ENCODE data around the gene KANK3. TPM values are rescaled to one million over a fixed set of nuclear protein-coding genes. Genes with fewer than 3 reads are reported as not detected.

Gene KANK3
- total and polyA plus RNA-seq, 2 of the 8 experiments (the other 6 are each of a cell fraction or from before 2014, with no cell fraction given), result 2.5 to 4.2 TPM

DNA sequence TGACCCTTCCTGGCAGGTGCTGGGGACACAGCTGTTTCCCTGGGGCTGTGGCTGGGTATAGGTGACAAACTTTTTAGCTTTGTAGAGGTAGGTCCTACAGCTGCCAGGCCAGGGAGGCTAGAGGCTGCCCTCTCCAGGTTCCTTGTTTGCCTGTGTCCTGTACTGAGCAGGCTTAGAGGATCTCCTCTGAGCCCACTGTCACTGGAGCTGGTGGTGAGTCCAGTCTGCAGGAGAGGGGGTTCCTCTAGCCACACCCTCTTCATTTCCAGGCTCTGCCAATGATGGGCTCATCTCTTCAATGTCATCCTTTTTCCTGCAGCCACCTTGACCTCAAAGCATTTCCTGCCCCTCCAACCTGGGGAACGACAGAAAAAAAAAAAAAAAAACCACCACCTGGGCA is 34.5 kb upstream of the KANK3 start:
- H3K56ac ChIP-seq (replicated peaks; ENCODE audit: insufficient read length, low read depth, low read length), result no peak overlapping the region
- FAIRE-seq, result no peak
- H3K27me3 ChIP-seq (replicated peaks in 1 of 4; ENCODE audit: control insufficient read depth in 3 of 4, extremely low read depth in 1 of 4, insufficient read depth in 3 of 4, low read length in 3 of 4), result no peaks in the 10 kb centered on the region
- ChIA-PET CTCF (ENCODE audit: partially characterized antibody) (interaction anchor here (0.7 to 4.9 kb wide), 6 partner anchors 8 to 68 kb away, joined by 3 to 23 read pairs (median 4); no protein-coding TSS in a partner anchor), POLR2A (ENCODE audit: partially characterized antibody) (interaction anchor here (0.9 to 2.8 kb wide), 4 partner anchors 13 to 83 kb away, joined by 3 to 17 read pairs (median 4); partner anchors contain the start of gene RAB11B)
- H4K8ac ChIP-seq (ENCODE audit: extremely low read depth, insufficient read depth, low read length), result no peak overlapping the region
- H3K4me1 ChIP-seq (replicated peaks in 1 of 4; ENCODE audit: control insufficient read depth in 3 of 4, insufficient read depth in 4 of 4, low read length in 3 of 4), result no peaks in the 10 kb centered on the region
- no peak overlapping the region for H2BK15ac ChIP-seq (ENCODE audit: low read length)
- DNase-seq (ENCODE audit: low read depth in 1 of 2, low spot score in 2 of 2), result no peak
- WGBS, 2 experiments (ENCODE audit: extremely low coverage in 1 of 2, insufficient coverage in 1 of 2, insufficient read length in 1 of 2, insufficient replicate concordance in 2 of 2, low coverage in 1 of 2, low lambda C conversion rate in 2 of 2, missing lambda C conversion rate in 1 of 2), result no CpG with 5 or more reads among the region's 1 CpG
- H2AFZ ChIP-seq (ENCODE audit: low read length), result no peak overlapping the region
- H3K4me3 ChIP-seq (ENCODE audit: extremely low read depth in 1 of 4, insufficient read depth in 2 of 4, low read depth in 3 of 4, low read length in 4 of 4), result no peak overlapping the region
- no peak overlapping the region for H3K9ac ChIP-seq (replicated peaks in 1 of 4; ENCODE audit: extremely low read depth in 1 of 4, low read depth in 3 of 4, low read length in 3 of 4)
- no peak overlapping the region for H4K5ac ChIP-seq (ENCODE audit: insufficient read length, low read depth, low read length)
- no peak overlapping the region for H4K91ac ChIP-seq (replicated peaks; ENCODE audit: insufficient read length, low read length)
- H3K9me3 ChIP-seq (ENCODE audit: insufficient read depth in 2 of 2, low read depth in 1 of 2, low read length in 1 of 2), result no peaks in the 10 kb centered on the region
- no peak overlapping the region for H2BK120ac ChIP-seq (replicated peaks; ENCODE audit: low read depth, low read length)
- H3K36me3 ChIP-seq (ENCODE audit: control insufficient read depth in 2 of 4, insufficient read depth in 4 of 4, low read length in 3 of 4), result no peaks in the 10 kb centered on the region; a peak in 2 of 8 replicates
- no peak overlapping the region for H3K18ac ChIP-seq (ENCODE audit: extremely low read depth, low read length)
- no peak overlapping the region for H2AK5ac ChIP-seq (ENCODE audit: low read depth, low read length)
- H4K20me1 ChIP-seq (replicated peaks in 1 of 2; ENCODE audit: control insufficient read depth in 1 of 2, insufficient read depth in 2 of 2, low read length in 2 of 2), result no peaks in the 10 kb centered on the region
- H3K14ac ChIP-seq (ENCODE audit: insufficient read length), result no peak overlapping the region
- no peak overlapping the region for H2BK5ac ChIP-seq (ENCODE audit: low read depth, low read length)
- H3K4ac ChIP-seq (replicated peaks; ENCODE audit: insufficient read length, low read depth, low read length), result no peak overlapping the region
- H2BK12ac ChIP-seq (ENCODE audit: low read depth, low read length), result no peak overlapping the region
- no peak overlapping the region for H3K4me2 ChIP-seq (ENCODE audit: insufficient read depth in 1 of 2, low read depth in 2 of 2, low read length in 2 of 2)
- H3K23ac ChIP-seq (ENCODE audit: insufficient read length), result no peak overlapping the region
- no peaks in the 10 kb centered on the region for H3K23me2 ChIP-seq (ENCODE audit: low read depth, low read length)
- H3K79me2 ChIP-seq (ENCODE audit: control insufficient read depth in 1 of 2, insufficient read depth in 2 of 2, low read length in 2 of 2), result no peaks in the 10 kb centered on the region
- H3K79me1 ChIP-seq (ENCODE audit: low read depth, low read length), result no peaks in the 10 kb centered on the region
- no peak overlapping the region for H3K27ac ChIP-seq (ENCODE audit: low read depth, low read length)
- 0 out of 2 replicates have a peak overlapping the region, but pooled peaks have one; percentile 32 for H2BK20ac ChIP-seq (ENCODE audit: low read length)
- no peak for TF ChIP-seq HDAC6 (IDR thresholded peaks at IDR 0.05; ENCODE audit: low read depth, low read length)
- TF ChIP-seq, protein P1, sequence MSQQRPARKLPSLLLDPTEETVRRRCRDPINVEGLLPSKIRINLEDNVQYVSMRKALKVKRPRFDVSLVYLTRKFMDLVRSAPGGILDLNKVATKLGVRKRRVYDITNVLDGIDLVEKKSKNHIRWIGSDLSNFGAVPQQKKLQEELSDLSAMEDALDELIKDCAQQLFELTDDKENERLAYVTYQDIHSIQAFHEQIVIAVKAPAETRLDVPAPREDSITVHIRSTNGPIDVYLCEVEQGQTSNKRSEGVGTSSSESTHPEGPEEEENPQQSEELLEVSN (IDR thresholded peaks at IDR 0.05), result no peak
- no peak for TF ChIP-seq EP300 (IDR thresholded peaks at IDR 0.05; ENCODE audit: borderline replicate concordance in 1 of 2, low read depth in 2 of 2, low read length in 2 of 2)
- no peak for TF ChIP-seq NRF1 (IDR thresholded peaks at IDR 0.05; ENCODE audit: low read depth, low read length)
- TF ChIP-seq, protein P2, sequence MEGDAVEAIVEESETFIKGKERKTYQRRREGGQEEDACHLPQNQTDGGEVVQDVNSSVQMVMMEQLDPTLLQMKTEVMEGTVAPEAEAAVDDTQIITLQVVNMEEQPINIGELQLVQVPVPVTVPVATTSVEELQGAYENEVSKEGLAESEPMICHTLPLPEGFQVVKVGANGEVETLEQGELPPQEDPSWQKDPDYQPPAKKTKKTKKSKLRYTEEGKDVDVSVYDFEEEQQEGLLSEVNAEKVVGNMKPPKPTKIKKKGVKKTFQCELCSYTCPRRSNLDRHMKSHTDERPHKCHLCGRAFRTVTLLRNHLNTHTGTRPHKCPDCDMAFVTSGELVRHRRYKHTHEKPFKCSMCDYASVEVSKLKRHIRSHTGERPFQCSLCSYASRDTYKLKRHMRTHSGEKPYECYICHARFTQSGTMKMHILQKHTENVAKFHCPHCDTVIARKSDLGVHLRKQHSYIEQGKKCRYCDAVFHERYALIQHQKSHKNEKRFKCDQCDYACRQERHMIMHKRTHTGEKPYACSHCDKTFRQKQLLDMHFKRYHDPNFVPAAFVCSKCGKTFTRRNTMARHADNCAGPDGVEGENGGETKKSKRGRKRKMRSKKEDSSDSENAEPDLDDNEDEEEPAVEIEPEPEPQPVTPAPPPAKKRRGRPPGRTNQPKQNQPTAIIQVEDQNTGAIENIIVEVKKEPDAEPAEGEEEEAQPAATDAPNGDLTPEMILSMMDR (IDR thresholded peaks at IDR 0.05; ENCODE audit: control extremely low read depth in 1 of 3, insufficient read depth in 1 of 3, low read depth in 1 of 3, low read length in 3 of 3), result no peak
- TF ChIP-seq GABPA (IDR thresholded peaks at IDR 0.05; ENCODE audit: borderline replicate concordance, insufficient read depth, low read length), result no peak
- no peak for TF ChIP-seq SP1 (IDR thresholded peaks at IDR 0.05; ENCODE audit: low read depth, low read length)
- TF ChIP-seq BACH1 (IDR thresholded peaks at IDR 0.05; ENCODE audit: low read length), result no peak
- no peak for TF ChIP-seq SAP30 (IDR thresholded peaks at IDR 0.05; ENCODE audit: insufficient read depth, insufficient replicate concordance, low read length)
- TF ChIP-seq KDM1A (IDR thresholded peaks at IDR 0.05; ENCODE audit: borderline replicate concordance, low read length), result no peak
- TF ChIP-seq EGR1 (IDR thresholded peaks at IDR 0.05; ENCODE audit: borderline replicate concordance, low read depth, low read length), result no peak
